Caco-2 (cell line): Measurements from ENCODE around the gene SOX18. TPM values are rescaled to one million over a fixed set of nuclear protein-coding genes. Genes with fewer than 3 reads are reported as not detected.

Experiments used
- BruUV-seq: library from RNA; stranded (reverse); fragments of 400-500 nt; replicated peaks from 2 replicates; lab custom pipeline; 2021; lab: Mats Ljungman, UMichigan
- CTCF ChIA-PET: fragments of 300-600 bp; sonication (Branson Sonifier 250); formaldehyde crosslinking; loops from one replicate; lab custom pipeline; 2022; ENCODE audit warnings: antibody characterized with exemption; lab: Charles Lee
- POLR2A ChIA-PET: fragments of 300-600 bp; sonication (Branson Sonifier 250); formaldehyde crosslinking; loops from one replicate; lab custom pipeline; 2022; ENCODE audit warnings: antibody characterized with exemption; lab: Charles Lee
- DNase-seq, 2 experiments: peaks; one replicate each; pipeline versions ENCODE4 v3.0.0 to v3.0.0-alpha.2; 2020 to 2022
- H3K27me3 ChIP-seq: replicated peaks from 2 replicates; pipeline ENCODE4 v1.6.0; 2011; ENCODE audit warnings: low read length; ENCODE audit not compliant: control insufficient read depth, insufficient read depth
- H3K36me3 ChIP-seq: 2 replicates; pipeline ENCODE4 v1.5.1; 2011; ENCODE audit warnings: low read length; ENCODE audit not compliant: control insufficient read depth, insufficient read depth
- H3K4me1 ChIP-seq: fragments of 250-450 bp; sonication (Bioruptor Pico); 2 replicates; pipeline ENCODE4 v1.5.1; 2020; ENCODE audit warnings: mild to moderate bottlenecking
- H3K4me3 ChIP-seq: 2 replicates; pipeline ENCODE4 v1.5.1; 2011; ENCODE audit warnings: low read depth, mild to moderate bottlenecking, control low read depth, low read length
- H3K9me3 ChIP-seq: fragments of 250-450 bp; sonication (Bioruptor Pico); 2 replicates; pipeline ENCODE4 v1.5.1; 2020; ENCODE audit warnings: mild to moderate bottlenecking, moderate library complexity
- H3K27ac Mint-ChIP-seq: one replicate; pipeline ENCODE4 v1.8.0; 2022; ENCODE audit warnings: mixed read lengths; ENCODE audit not compliant: unreplicated experiment
- H3K27me3 Mint-ChIP-seq: one replicate; pipeline ENCODE4 v1.8.0; 2022; ENCODE audit warnings: mixed read lengths; ENCODE audit not compliant: insufficient read depth, unreplicated experiment
- H3K36me3 Mint-ChIP-seq: one replicate; pipeline ENCODE4 v1.8.0; 2022; ENCODE audit warnings: mild to moderate bottlenecking, mixed read lengths; ENCODE audit not compliant: insufficient read depth, unreplicated experiment
- H3K4me1 Mint-ChIP-seq: one replicate; pipeline ENCODE4 v1.8.0; 2022; ENCODE audit warnings: low read depth, mixed read lengths; ENCODE audit not compliant: unreplicated experiment
- H3K4me3 Mint-ChIP-seq: one replicate; pipeline ENCODE4 v1.8.0; 2022; ENCODE audit warnings: mild to moderate bottlenecking, moderate library complexity, mixed read lengths; ENCODE audit not compliant: unreplicated experiment
- H3K9me3 Mint-ChIP-seq: one replicate; pipeline ENCODE4 v1.8.0; 2022; ENCODE audit warnings: mixed read lengths; ENCODE audit not compliant: unreplicated experiment
- CTCF ChIP-seq, 2 experiments: fragments of 200-600 bp in 1 of 2; IDR thresholded peaks; 1 replicate in 1 of 2; 2 replicates in 1 of 2; pipeline versions ENCODE4 v1.5.1 to v1.8.0; 2011 to 2022; ENCODE audit warnings: antibody characterized with exemption in 1 of 2, control low read depth in 1 of 2, inconsistent platforms in 1 of 2, low read depth in 1 of 2, low read length in 1 of 2, mild to moderate bottlenecking in 1 of 2, moderate library complexity in 1 of 2; ENCODE audit not compliant: insufficient read depth in 1 of 2, severe bottlenecking in 1 of 2, unreplicated experiment in 1 of 2
- intact Hi-C: fragments of 100-400 bp; cut with micrococcal nuclease; formaldehyde crosslinking; loops from one replicate; pipeline ENCODE4 v1.10.0; 2022; ENCODE audit not compliant: unreplicated experiment
- total RNA-seq: library from RNA; stranded (reverse); gene quantifications from 2 replicates; pipeline ENCODE4 v1.2.3, GENCODE V29; 2022

Gene SOX18
- total RNA-seq, 1 experiment from 2014 or later = 0.84 TPM

DNA sequence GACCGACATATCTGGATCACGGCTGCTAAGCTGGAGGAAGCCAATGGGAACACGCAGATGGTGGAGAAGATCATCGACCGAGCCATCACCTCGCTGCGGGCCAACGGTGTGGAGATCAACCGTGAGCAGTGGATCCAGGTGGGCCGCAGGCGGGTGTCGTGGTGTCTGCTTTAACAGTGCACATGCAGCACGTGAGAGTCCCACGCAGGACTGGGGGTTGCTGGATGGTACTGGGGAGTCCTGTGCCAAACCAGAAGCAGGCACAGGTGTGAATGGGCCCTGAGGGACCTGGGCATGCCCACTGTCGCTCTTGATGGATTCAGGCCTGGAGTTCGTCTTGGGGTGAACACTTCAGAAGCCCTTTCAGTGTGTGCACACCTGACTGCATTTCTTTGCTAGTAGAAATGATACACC is 38.1 kb downstream of the SOX18 start:
- Mint-ChIP-seq H3K27me3 (no peaks in the 10 kb centered on the region), H3K9me3 (no peaks in the 10 kb centered on the region), H3K27ac (no peak overlapping the region), H3K4me3 (no peak overlapping the region), H3K4me1 (no peaks in the 10 kb centered on the region), H3K36me3 (peaks cover 79% of the 10 kb centered on the region)
- no peak for DNase-seq
- BruUV-seq = no TSS peak
- POLR2A ChIA-PET = no interaction called here
- H3K4me3 ChIP-seq = no peak overlapping the region
- no peak for TF ChIP-seq CTCF (IDR thresholded peaks at IDR 0.05; ENCODE audit: insufficient read depth in 1 of 2, low read depth in 1 of 2, low read length in 1 of 2, severe bottlenecking in 1 of 2, unreplicated experiment in 1 of 2)
- CTCF ChIA-PET = no interaction called here
- H3K27me3 ChIP-seq = no peaks in the 10 kb centered on the region
- peaks cover 22% of the 10 kb centered on the region for H3K36me3 ChIP-seq
- peaks cover 5% of the 10 kb centered on the region; the same call in 1 of the 2 replicates for H3K9me3 ChIP-seq
- no peaks in the 10 kb centered on the region for H3K4me1 ChIP-seq
- intact Hi-C loops = no loop called here

DNA sequence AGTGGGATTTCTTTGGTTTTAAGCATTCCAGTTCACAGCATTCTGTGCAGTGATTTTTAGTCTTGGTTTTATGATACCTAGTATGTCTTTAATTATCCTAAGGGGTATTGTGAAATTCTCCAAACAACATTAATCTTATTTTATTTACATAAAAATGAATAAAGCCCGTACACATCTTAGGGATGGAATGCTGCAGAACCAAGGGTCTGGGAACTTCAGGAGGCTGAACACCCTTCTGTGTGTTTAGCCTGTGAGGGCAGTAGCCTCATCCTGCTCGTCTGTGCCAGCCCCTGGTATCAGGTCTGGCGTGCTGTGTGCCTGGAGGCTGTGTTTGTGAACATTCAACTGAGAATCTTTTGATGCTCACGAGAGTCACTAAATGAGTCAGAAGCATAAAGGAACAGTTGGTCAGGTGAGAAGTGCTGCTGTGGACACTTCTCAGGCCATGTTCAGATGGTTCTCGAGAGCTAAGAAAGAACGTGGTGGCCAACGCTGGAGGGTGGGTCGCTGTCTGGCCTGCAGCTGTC is 38.7 kb downstream of the SOX18 start:
- Mint-ChIP-seq H3K36me3 (peaks cover 83% of the 10 kb centered on the region), H3K4me1 (no peaks in the 10 kb centered on the region), H3K27ac (no peak overlapping the region), H3K27me3 (no peaks in the 10 kb centered on the region), H3K4me3 (no peak overlapping the region), H3K9me3 (no peaks in the 10 kb centered on the region)
- peaks cover 22% of the 10 kb centered on the region for H3K36me3 ChIP-seq
- no peak for TF ChIP-seq CTCF (IDR thresholded peaks at IDR 0.05; ENCODE audit: insufficient read depth in 1 of 2, low read depth in 1 of 2, low read length in 1 of 2, severe bottlenecking in 1 of 2, unreplicated experiment in 1 of 2)
- H3K4me3 ChIP-seq = no peak overlapping the region
- intact Hi-C loops = no loop called here
- peaks cover 5% of the 10 kb centered on the region; the same call in 1 of the 2 replicates for H3K9me3 ChIP-seq
- no peaks in the 10 kb centered on the region for H3K27me3 ChIP-seq
- H3K4me1 ChIP-seq = no peaks in the 10 kb centered on the region
- ChIA-PET CTCF (interaction anchor here (0.9 kb wide), 1 partner anchor 27 kb away, joined by 6 read pairs; no protein-coding TSS in a partner anchor), POLR2A (interaction anchor here (0.6 to 1.2 kb wide), 2 partner anchors 13 to 30 kb away, joined by 3 read pairs; no protein-coding TSS in a partner anchor)
- no TSS peak for BruUV-seq
- DNase-seq = no peak

GRCh38 chr20:64009811-64010387 is 39.5 kb downstream of the SOX18 start:
- no peak for TF ChIP-seq CTCF (IDR thresholded peaks at IDR 0.05; ENCODE audit: insufficient read depth in 1 of 2, low read depth in 1 of 2, low read length in 1 of 2, severe bottlenecking in 1 of 2, unreplicated experiment in 1 of 2)
- H3K4me3 Mint-ChIP-seq = no peak overlapping the region
- intact Hi-C loops = no loop called here
- H3K4me1 Mint-ChIP-seq = no peaks in the 10 kb centered on the region
- no peaks in the 10 kb centered on the region for H3K4me1 ChIP-seq
- no peaks in the 10 kb centered on the region for H3K9me3 Mint-ChIP-seq
- DNase-seq = no peak
- peaks cover 5% of the 10 kb centered on the region; the same call in 1 of the 2 replicates for H3K9me3 ChIP-seq
- no peaks in the 10 kb centered on the region for H3K27me3 Mint-ChIP-seq
- BruUV-seq = no TSS peak
- POLR2A ChIA-PET = interaction anchor here (0.6 to 1.2 kb wide), 2 partner anchors 14 to 29 kb away, joined by 3 read pairs; no protein-coding TSS in a partner anchor
- CTCF ChIA-PET = interaction anchor here (0.9 kb wide), 1 partner anchor 28 kb away, joined by 6 read pairs; no protein-coding TSS in a partner anchor
- H3K27ac Mint-ChIP-seq = no peak overlapping the region
- H3K4me3 ChIP-seq = no peak overlapping the region
- no peaks in the 10 kb centered on the region for H3K27me3 ChIP-seq
- H3K36me3 ChIP-seq = peaks cover 19% of the 10 kb centered on the region
- H3K36me3 Mint-ChIP-seq = peaks cover 83% of the 10 kb centered on the region
